SKM-1 treated with dmso at 0.1 percent for 144 hours (cell line): ENCODE data around the gene GUCA2A.

ENCODE experiments used
- DNase-seq: peaks from one replicate; lab custom pipeline; 2025; ENCODE audit not compliant: unreplicated experiment; lab: John Stamatoyannopoulos, UW

Gene GUCA2A

DNA sequence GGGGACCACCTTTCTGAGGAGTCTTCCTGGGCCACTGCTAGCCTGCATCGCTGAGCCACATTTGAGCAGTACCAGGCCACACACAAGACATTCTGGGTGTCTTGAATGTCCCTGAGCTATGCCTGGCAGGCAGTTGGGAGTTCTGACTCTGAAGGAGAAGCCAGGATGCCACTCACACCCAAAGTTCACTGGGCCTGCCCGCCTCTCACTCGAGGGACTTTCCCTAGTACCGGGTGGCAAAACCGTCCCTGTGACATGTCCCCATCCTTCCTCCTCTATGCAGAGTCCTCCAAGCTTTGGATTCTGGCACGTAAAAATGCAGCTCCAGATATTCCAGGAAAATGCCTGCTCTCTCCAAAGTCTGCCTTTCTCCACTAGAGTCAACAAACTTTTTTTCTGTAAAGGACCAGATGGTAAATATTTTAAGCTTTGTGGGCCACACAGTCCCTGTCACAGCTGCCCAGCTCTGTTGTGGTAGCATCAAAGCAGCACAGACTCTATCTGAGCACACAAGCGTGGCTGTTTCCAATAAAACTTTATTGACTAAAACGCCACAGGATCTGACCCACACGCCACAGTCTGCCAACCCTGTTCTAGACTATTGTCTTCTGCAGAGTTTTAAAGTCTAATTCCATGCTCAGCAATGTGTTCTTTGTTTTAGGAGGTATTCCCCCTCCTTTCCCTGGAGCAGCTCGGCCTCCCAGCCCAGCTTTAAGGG is 30.6 kb downstream of the GUCA2A start:
- DNase-seq = no peak

DNA sequence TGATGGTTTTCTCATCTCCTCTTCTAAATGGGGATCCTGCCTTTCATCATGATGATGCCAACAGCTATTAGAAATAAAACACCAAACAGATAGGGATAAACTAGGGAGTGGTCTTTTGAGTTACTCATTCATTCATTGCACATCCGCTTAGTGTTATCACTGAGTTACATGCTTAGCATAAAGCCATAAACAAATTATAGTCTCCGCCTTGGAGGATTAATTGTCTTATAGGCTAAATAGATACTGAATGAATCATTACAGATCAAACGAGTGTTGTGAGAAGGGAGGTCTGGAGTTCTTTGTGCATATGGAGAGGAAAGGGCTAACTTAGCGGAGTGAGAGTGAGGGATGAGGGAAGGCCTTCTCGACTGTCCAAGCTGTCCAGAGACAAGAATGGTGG is 31.2 kb downstream of the GUCA2A start:
- DNase-seq = no peak

DNA sequence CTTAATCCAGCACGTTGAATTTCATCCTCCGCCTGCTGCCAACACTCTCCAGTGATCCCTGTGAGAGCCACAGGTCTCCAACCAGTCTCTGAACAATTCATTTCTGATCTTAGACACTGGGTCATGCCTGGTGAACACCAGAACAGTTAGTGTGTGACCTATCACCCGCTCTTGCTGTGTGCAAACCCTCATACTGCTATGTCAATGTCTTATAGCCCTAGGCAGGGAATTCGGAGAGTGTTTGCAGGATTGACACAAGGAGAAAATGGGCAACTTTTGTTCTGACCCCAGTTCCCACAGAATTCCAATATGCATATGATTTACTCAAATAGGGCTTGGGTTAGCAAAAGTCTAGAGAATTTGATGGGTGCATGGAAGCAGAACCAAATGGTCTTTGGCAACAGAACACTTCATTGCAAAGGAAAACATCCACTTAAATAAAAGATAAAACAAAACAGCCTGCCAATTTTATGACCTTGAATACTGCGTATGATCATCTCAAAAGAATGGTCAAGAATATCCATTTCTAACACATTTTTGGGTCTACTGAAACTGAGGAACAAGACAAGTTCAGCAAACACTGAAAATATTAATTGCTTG is 34.4 kb downstream of the GUCA2A start:
- no peak for DNase-seq

DNA sequence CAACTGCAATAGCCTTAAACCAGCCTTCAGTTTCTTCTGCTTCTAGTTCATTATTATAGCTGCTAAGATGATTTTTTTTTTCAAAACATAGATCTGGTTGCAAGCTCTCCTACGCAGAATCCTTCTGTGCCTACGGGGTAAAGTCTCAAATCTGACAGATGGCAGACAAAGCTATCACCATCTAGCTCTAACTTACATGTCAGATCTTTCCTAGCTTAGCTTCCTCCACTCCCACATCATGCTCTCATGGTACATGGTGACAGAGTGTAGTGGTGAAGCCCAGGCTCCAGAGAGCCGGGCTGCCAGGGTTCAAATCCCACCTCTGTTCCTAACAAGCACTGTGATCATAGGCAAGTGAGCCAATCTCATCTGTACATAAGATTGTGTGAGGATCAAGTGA is 35.6 kb downstream of the GUCA2A start:
- DNase-seq = no peak

GRCh38 chr1:42128499-42128898 is 36.0 kb downstream of the GUCA2A start:
- DNase-seq = no peak

DNA sequence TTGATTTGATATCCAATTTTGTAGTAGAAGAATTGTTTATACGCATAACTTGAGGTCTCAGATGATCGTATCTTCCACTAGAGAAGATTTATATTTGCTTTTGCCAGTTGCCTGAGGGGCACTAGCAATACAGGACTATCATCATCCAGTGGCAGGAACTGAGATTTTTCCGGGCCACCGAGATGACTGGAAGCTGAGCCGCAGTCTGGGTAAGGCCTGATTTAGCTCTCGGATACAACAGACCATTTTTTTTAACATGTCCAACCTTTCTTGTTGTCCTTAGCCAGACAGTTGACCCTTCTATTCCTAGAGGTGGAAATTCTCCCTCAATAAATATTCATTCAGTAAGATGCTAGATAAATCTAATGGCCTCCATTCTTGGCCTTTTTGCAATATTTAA is 36.8 kb downstream of the GUCA2A start:
- DNase-seq = no peak

GRCh38 chr1:42125552-42125951 is 39.0 kb downstream of the GUCA2A start:
- no peak for DNase-seq

- no peak for DNase-seq
Measured at GRCh38 chr1:42122408-42122807, 42.1 kb downstream of the GUCA2A start.

- no peak for DNase-seq
Measured at GRCh38 chr1:42118125-42118524, 46.4 kb downstream of the GUCA2A start.

- no peak for DNase-seq
Measured at GRCh38 chr1:42117214-42117613, 47.3 kb downstream of the GUCA2A start.

- DNase-seq = no peak
Measured at GRCh38 chr1:42114229-42114628, 50.3 kb downstream of the GUCA2A start.
